IMR-90 (cell line): ENCODE measurements around the gene ERCC8. TPM values are rescaled to one million over a fixed set of nuclear protein-coding genes. Genes with fewer than 3 reads are reported as not detected.

Experiments used
- ATAC-seq: fragments of 200-7000 bp; cut with Tn5 transposase; 2 replicates; pipeline ENCODE4 v1.9.1; 2020; ENCODE audit warnings: low read depth, mild to moderate bottlenecking, moderate library complexity
- BruUV-seq: library from RNA; stranded (reverse); fragments of 400-500 nt; replicated peaks from 2 replicates; lab custom pipeline; 2021; lab: Mats Ljungman, UMichigan
- CTCF ChIA-PET: fragments of 300-600 bp; formaldehyde crosslinking; extraction: SDS; loops from one replicate; lab custom pipeline; 2021; ENCODE audit warnings: antibody characterized with exemption; lab: Yijun Ruan, JAX
- POLR2A ChIA-PET: fragments of 300-600 bp; sonication (Branson Sonifier 250); formaldehyde crosslinking; loops from one replicate; lab custom pipeline; 2022; ENCODE audit warnings: antibody characterized with exemption; ENCODE audit not compliant: unreplicated experiment; lab: Charles Lee
- DNase-seq: peaks from one replicate; pipeline ENCODE4 v3.0.0; 2013
- H2AFZ ChIP-seq: replicated peaks from 2 replicates; pipeline ENCODE3; 2013; ENCODE audit warnings: low read length, mild to moderate bottlenecking; ENCODE audit not compliant: poor library complexity
- H2AK5ac ChIP-seq: 2 replicates; pipeline ENCODE4 v1.6.1; 2013; ENCODE audit warnings: low read depth, low read length, inconsistent platforms
- H2AK9ac ChIP-seq: replicated peaks from 2 replicates; pipeline ENCODE3; 2013; ENCODE audit warnings: mild to moderate bottlenecking, low read depth, low read length, moderate library complexity; ENCODE audit not compliant: poor library complexity
- H2BK120ac ChIP-seq: 2 replicates; pipeline ENCODE4 v1.6.1; 2013; ENCODE audit warnings: low read depth, low read length, inconsistent platforms
- H2BK15ac ChIP-seq: 3 replicates; pipeline ENCODE4 v1.6.1; 2013; ENCODE audit warnings: low read depth, low read length, inconsistent platforms
- H2BK20ac ChIP-seq: 2 replicates; pipeline ENCODE4 v1.6.1; 2013; ENCODE audit warnings: low read depth, mild to moderate bottlenecking, inconsistent platforms, low read length, moderate library complexity
- H2BK5ac ChIP-seq: 2 replicates; pipeline ENCODE4 v1.6.1; 2013; ENCODE audit warnings: mild to moderate bottlenecking, low read depth, low read length, inconsistent platforms; ENCODE audit not compliant: poor library complexity, severe bottlenecking
- H3K14ac ChIP-seq: replicated peaks from 2 replicates; pipeline ENCODE4 v1.6.1; 2013; ENCODE audit warnings: low read depth, low read length, inconsistent platforms
- H3K18ac ChIP-seq: 2 replicates; pipeline ENCODE4 v1.6.1; 2013; ENCODE audit warnings: low read depth, low read length, control low read depth
- H3K23ac ChIP-seq: 2 replicates; pipeline ENCODE4 v1.6.1; 2013; ENCODE audit warnings: low read depth, low read length, inconsistent platforms
- H3K27ac ChIP-seq: 2 replicates; pipeline ENCODE4 v1.5.1; 2013; ENCODE audit warnings: mild to moderate bottlenecking, control low read depth, low read length; ENCODE audit not compliant: insufficient read depth
- H3K27me3 ChIP-seq: 2 replicates; pipeline ENCODE4 v1.6.1; 2013; ENCODE audit warnings: low read length; ENCODE audit not compliant: control insufficient read depth, insufficient read depth
- H3K36me3 ChIP-seq: 2 replicates; pipeline ENCODE4 v1.6.1; 2013; ENCODE audit warnings: low read length, mixed read lengths; ENCODE audit not compliant: control insufficient read depth, insufficient read depth
- H3K4ac ChIP-seq: 2 replicates; pipeline ENCODE4 v1.6.1; 2013; ENCODE audit warnings: low read depth, low read length, inconsistent platforms
- H3K4me1 ChIP-seq: 2 replicates; pipeline ENCODE4 v1.6.1; 2013; ENCODE audit warnings: low read length, mixed read lengths; ENCODE audit not compliant: control insufficient read depth, insufficient read depth
- H3K4me2 ChIP-seq: 2 replicates; pipeline ENCODE4 v1.6.1; 2013; ENCODE audit warnings: low read depth, mild to moderate bottlenecking, control low read depth, low read length, moderate library complexity
- H3K4me3 ChIP-seq: 2 replicates; pipeline ENCODE4 v1.5.1; 2013; ENCODE audit warnings: low read depth, mild to moderate bottlenecking, control low read depth, low read length, moderate library complexity; ENCODE audit not compliant: insufficient read depth
- H3K56ac ChIP-seq: 2 replicates; pipeline ENCODE4 v1.6.1; 2013; ENCODE audit warnings: low read length, inconsistent platforms; ENCODE audit not compliant: insufficient read depth; ENCODE audit errors: extremely low read depth
- H3K79me1 ChIP-seq, 2 experiments: 2 replicates each; pipeline ENCODE4 v1.6.1; 2013; ENCODE audit warnings: low read length in 2 of 2, inconsistent platforms in 1 of 2, low read depth in 1 of 2
- H3K9ac ChIP-seq: 2 replicates; pipeline ENCODE4 v1.6.1; 2013; ENCODE audit warnings: low read depth, low read length, control low read depth
- H3K9me1 ChIP-seq: 2 replicates; pipeline ENCODE4 v1.6.1; 2013; ENCODE audit warnings: low read length, inconsistent platforms; ENCODE audit not compliant: insufficient read depth
- H3K9me3 ChIP-seq: 2 replicates; pipeline ENCODE4 v1.6.1; 2013; ENCODE audit warnings: low read length; ENCODE audit not compliant: control insufficient read depth, insufficient read depth
- H4K20me1 ChIP-seq: 2 replicates; pipeline ENCODE4 v1.6.1; 2013; ENCODE audit warnings: low read length, inconsistent platforms; ENCODE audit not compliant: insufficient read depth
- H4K5ac ChIP-seq: 2 replicates; pipeline ENCODE4 v1.6.1; 2013; ENCODE audit warnings: mild to moderate bottlenecking, low read depth, low read length, control low read depth
- H4K8ac ChIP-seq, 2 experiments: 2 replicates each; pipeline ENCODE4 v1.6.1; 2013; ENCODE audit warnings: low read depth in 2 of 2, low read length in 2 of 2, control low read depth in 1 of 2, inconsistent platforms in 1 of 2
- H4K91ac ChIP-seq: 2 replicates; pipeline ENCODE4 v1.6.1; 2013; ENCODE audit warnings: low read depth, low read length, inconsistent platforms; ENCODE audit not compliant: insufficient read depth
- CEBPB ChIP-seq: IDR thresholded peaks from 2 replicates; pipeline ENCODE4 v1.6.1; 2012; ENCODE audit warnings: low read depth, low read length, improper control_type of control experiment
- CHD1 ChIP-seq: IDR thresholded peaks from 2 replicates; pipeline ENCODE4 v1.6.1; 2012; ENCODE audit warnings: low read depth, low read length, improper control_type of control experiment
- FOS ChIP-seq: fragments of 150-350 bp; IDR thresholded peaks from 2 replicates; pipeline ENCODE4 v1.6.1; 2016; ENCODE audit warnings: low read depth, low read length
- MAFK ChIP-seq: IDR thresholded peaks from 2 replicates; pipeline ENCODE4 v1.6.1; 2012; ENCODE audit warnings: low read depth, low read length, improper control_type of control experiment
- MAZ ChIP-seq: IDR thresholded peaks from 2 replicates; pipeline ENCODE4 v1.6.1; 2012; ENCODE audit warnings: low read depth, mild to moderate bottlenecking, low read length, improper control_type of control experiment, moderate library complexity, borderline replicate concordance
- MXI1 ChIP-seq: IDR thresholded peaks from 2 replicates; pipeline ENCODE4 v1.6.1; 2012; ENCODE audit warnings: low read depth, mild to moderate bottlenecking, low read length, moderate library complexity, borderline replicate concordance
- NFE2L2 ChIP-seq: fragments of 150-350 bp; IDR thresholded peaks from 2 replicates; pipeline ENCODE4 v1.6.1; 2016; ENCODE audit warnings: low read depth, mild to moderate bottlenecking, low read length
- POLR2A ChIP-seq: IDR thresholded peaks from 2 replicates; pipeline ENCODE4 v1.6.1; 2012; ENCODE audit warnings: mild to moderate bottlenecking, low read depth, low read length
- RAD21 ChIP-seq: IDR thresholded peaks from 2 replicates; pipeline ENCODE4 v1.6.1; 2012; ENCODE audit warnings: low read length, improper control_type of control experiment
- RCOR1 ChIP-seq: IDR thresholded peaks from 2 replicates; pipeline ENCODE4 v1.6.1; 2012; ENCODE audit warnings: mild to moderate bottlenecking, low read length, improper control_type of control experiment; ENCODE audit not compliant: insufficient replicate concordance
- RFX5 ChIP-seq: IDR thresholded peaks from 2 replicates; pipeline ENCODE4 v1.8.0; 2012; ENCODE audit warnings: low read depth, mild to moderate bottlenecking, low read length, moderate library complexity
- SMC3 ChIP-seq: fragments of 150-350 bp; IDR thresholded peaks from 2 replicates; pipeline ENCODE4 v1.6.1; 2016; ENCODE audit warnings: low read depth, mild to moderate bottlenecking, antibody characterized with exemption, low read length, moderate library complexity
- WGBS, 2 experiments: methylation state at CpG; one replicate each; pipeline versions ENCODE4 v1.1.5 to v1.1.7; 2013; ENCODE audit warnings: missing lambda C conversion rate in 2 of 2; ENCODE audit not compliant: insufficient read length in 1 of 2; ENCODE audit errors: extremely low coverage in 2 of 2; 5-methylcytosine and 5-hydroxymethylcytosine counted together
- dilution Hi-C: fragments of 300-500 bp; cut with HindIII; formaldehyde crosslinking; loops from one replicate; pipeline ENCODE4 v1.14.3; 2018; ENCODE audit warnings: low sequenced_read_pairs; ENCODE audit not compliant: unreplicated experiment
- in situ Hi-C: fragments of 300-500 bp; cut with MboI; formaldehyde crosslinking; loops from 3 replicates; pipeline ENCODE4 v1.14.3; 2019; ENCODE audit warnings: low sequenced_read_pairs, inconsistent platforms, mixed read lengths
- intact Hi-C: fragments of 100-400 bp; cut with micrococcal nuclease; formaldehyde crosslinking; loops from 2 replicates; pipeline ENCODE4 v1.10.0; 2022
- polyA plus RNA-seq, 3 experiments: library from polyadenylated mRNA; depleted of rRNA; stranded (reverse); fragments of >200 nt; gene quantifications; 2 replicates each; pipeline ENCODE4 v1.2.3, GENCODE V29; 2012; ENCODE audit warnings: low replicate concordance in 1 of 3
- total RNA-seq: library from RNA; depleted of rRNA; stranded (reverse); fragments of >200 nt; gene quantifications from 2 replicates; pipeline ENCODE4 v1.2.3, GENCODE V29; 2012
- TF ChIP-seq, protein P1 (sequence below): fragments of 150-350 bp; IDR thresholded peaks from 2 replicates; pipeline ENCODE4 v1.6.1; 2017; ENCODE audit warnings: mild to moderate bottlenecking, antibody characterized with exemption, low read length, low read depth
- TF ChIP-seq, protein P2 (sequence below): conservative IDR thresholded peaks from 2 replicates; pipeline ENCODE4 v1.5.1; 2012; ENCODE audit warnings: mild to moderate bottlenecking, low read depth, low read length, improper control_type of control experiment
- TF ChIP-seq, protein P3 (sequence below): fragments of 150-350 bp; IDR thresholded peaks from 2 replicates; pipeline ENCODE4 v1.6.1; 2016; ENCODE audit warnings: low read depth, mild to moderate bottlenecking, low read length, moderate library complexity, borderline replicate concordance

ERCC8 gene
- total and polyA plus RNA-seq, 2 of the 4 experiments (the other 2 are of a cell fraction): 12.6 to 29.2 TPM

DNA sequence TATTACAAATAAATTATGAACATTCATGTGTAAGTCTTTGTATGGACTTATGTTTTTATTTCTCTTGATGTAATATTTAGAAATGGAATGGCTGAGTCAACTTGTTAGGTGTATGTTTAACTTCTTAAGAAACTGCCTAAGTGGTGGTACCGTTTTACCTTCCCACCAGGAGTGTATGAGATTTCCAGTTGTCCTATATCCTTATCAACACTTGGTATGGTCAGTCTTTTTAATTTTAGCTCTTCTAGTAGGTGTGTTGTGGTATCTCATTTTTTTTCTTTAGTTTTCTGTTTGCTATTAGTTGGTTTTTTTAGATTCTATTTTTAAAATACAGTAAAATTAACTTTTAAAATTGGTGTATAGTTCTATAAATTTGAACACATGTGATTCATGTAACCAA, 3.9 kb upstream of the ERCC8 start:
- BruUV-seq: no TSS peak
- Histone ChIP-seq H3K27me3 (no peaks in the 10 kb centered on the region), H2BK5ac (no peak overlapping the region), H3K9me1 (no peaks in the 10 kb centered on the region), H2AK9ac (no peak overlapping the region), H3K9ac (no peak overlapping the region), H2BK20ac (no peak overlapping the region), H2AFZ (no peak overlapping the region), H3K36me3 (no peaks in the 10 kb centered on the region), H2BK15ac (no peak overlapping the region), H3K4me3 (no peak overlapping the region), H3K18ac (no peak overlapping the region), H3K14ac (no peak overlapping the region), H3K9me3 (no peaks in the 10 kb centered on the region), H3K23ac (no peak overlapping the region), H3K27ac (no peak overlapping the region), H3K56ac (no peak overlapping the region), H3K4ac (no peak overlapping the region), H3K79me1 (peaks cover 10 to 47% of the 10 kb centered on the region in 2 experiments), H4K20me1 (peaks cover 4% of the 10 kb centered on the region; the same call in 1 of the 2 replicates), H2BK120ac (no peak overlapping the region), H3K4me2 (no peak overlapping the region), H4K8ac (no peak overlapping the region), H2AK5ac (no peak overlapping the region), H3K4me1 (no peaks in the 10 kb centered on the region), H4K91ac (no peak overlapping the region), H4K5ac (no peak overlapping the region)
- dilution Hi-C loops: no loop called here
- DNase-seq (no peak), ATAC-seq (no peak)
- POLR2A ChIA-PET: no interaction called here
- in situ Hi-C loops: loop anchor here (10.0 kb wide), 1 partner anchor 244 kb away; the partner anchor contains the start of gene DEPDC1B
- intact Hi-C loops: loop anchor here (5.0 kb wide), 2 partner anchors 251 to 271 kb away; no protein-coding TSS in a partner anchor
- TF ChIP-seq MXI1 (no peak), POLR2A (no peak), RCOR1 (no peak), MAFK (no peak), NFE2L2 (no peak), MAZ (no peak), CHD1 (no peak), RAD21 (no peak), RFX5 (no peak), SMC3 (no peak), CEBPB (no peak), FOS (no peak)
- TF ChIP-seq, protein P1, sequence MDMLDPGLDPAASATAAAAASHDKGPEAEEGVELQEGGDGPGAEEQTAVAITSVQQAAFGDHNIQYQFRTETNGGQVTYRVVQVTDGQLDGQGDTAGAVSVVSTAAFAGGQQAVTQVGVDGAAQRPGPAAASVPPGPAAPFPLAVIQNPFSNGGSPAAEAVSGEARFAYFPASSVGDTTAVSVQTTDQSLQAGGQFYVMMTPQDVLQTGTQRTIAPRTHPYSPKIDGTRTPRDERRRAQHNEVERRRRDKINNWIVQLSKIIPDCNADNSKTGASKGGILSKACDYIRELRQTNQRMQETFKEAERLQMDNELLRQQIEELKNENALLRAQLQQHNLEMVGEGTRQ: no peak
- TF ChIP-seq, protein P2, sequence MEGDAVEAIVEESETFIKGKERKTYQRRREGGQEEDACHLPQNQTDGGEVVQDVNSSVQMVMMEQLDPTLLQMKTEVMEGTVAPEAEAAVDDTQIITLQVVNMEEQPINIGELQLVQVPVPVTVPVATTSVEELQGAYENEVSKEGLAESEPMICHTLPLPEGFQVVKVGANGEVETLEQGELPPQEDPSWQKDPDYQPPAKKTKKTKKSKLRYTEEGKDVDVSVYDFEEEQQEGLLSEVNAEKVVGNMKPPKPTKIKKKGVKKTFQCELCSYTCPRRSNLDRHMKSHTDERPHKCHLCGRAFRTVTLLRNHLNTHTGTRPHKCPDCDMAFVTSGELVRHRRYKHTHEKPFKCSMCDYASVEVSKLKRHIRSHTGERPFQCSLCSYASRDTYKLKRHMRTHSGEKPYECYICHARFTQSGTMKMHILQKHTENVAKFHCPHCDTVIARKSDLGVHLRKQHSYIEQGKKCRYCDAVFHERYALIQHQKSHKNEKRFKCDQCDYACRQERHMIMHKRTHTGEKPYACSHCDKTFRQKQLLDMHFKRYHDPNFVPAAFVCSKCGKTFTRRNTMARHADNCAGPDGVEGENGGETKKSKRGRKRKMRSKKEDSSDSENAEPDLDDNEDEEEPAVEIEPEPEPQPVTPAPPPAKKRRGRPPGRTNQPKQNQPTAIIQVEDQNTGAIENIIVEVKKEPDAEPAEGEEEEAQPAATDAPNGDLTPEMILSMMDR: no peak
- TF ChIP-seq, protein P3, sequence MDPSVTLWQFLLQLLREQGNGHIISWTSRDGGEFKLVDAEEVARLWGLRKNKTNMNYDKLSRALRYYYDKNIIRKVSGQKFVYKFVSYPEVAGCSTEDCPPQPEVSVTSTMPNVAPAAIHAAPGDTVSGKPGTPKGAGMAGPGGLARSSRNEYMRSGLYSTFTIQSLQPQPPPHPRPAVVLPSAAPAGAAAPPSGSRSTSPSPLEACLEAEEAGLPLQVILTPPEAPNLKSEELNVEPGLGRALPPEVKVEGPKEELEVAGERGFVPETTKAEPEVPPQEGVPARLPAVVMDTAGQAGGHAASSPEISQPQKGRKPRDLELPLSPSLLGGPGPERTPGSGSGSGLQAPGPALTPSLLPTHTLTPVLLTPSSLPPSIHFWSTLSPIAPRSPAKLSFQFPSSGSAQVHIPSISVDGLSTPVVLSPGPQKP: no peak
- no CpG with 5 or more reads among the region's 1 CpG for WGBS, 2 experiments
- CTCF ChIA-PET: no interaction called here
